ENCODE results near the gene EVA1C. TPM values are rescaled to one million over a fixed set of nuclear protein-coding genes. Genes with fewer than 3 reads are reported as not detected.

Gene EVA1C
- total RNA-seq, 1 experiment from 2014 or later: 0.98 TPM

GRCh38 chr21:32377991-32378390 is 34.5 kb upstream of the EVA1C start:
- no peak overlapping the region for H3K18ac ChIP-seq (ENCODE audit: insufficient read length, low read depth, low read length)
- no peaks in the 10 kb centered on the region for H3K4me1 ChIP-seq (ENCODE audit: insufficient read depth, low read length)
- no peak overlapping the region for H3K9ac ChIP-seq (ENCODE audit: extremely low read depth, insufficient read length, low read length)
- H3K4ac ChIP-seq (ENCODE audit: low read depth, low read length): no peak overlapping the region
- Mint-ChIP-seq H3K27me3 (ENCODE audit: low read depth) (no peaks in the 10 kb centered on the region), H3K27ac (no peak overlapping the region; a peak in 1 of 7 replicates), H3K9me3 (no peaks in the 10 kb centered on the region), H3K4me1 (no peaks in the 10 kb centered on the region), H3K4me3 (no peak overlapping the region), H3K36me3 (ENCODE audit: insufficient read depth in 1 of 3, low read depth in 3 of 3) (peaks cover 32 to 83% (median 64%) of the 10 kb centered on the region in 3 experiments; a peak in 6 of 7 replicates)
- no peak overlapping the region for H2AFZ ChIP-seq (ENCODE audit: low read length)
- H3K23me2 ChIP-seq (ENCODE audit: insufficient read length, low read depth, low read length, poor library complexity, severe bottlenecking): no peaks in the 10 kb centered on the region
- H3K56ac ChIP-seq (ENCODE audit: insufficient read length, low read depth, low read length): no peak overlapping the region
- H4K91ac ChIP-seq (ENCODE audit: insufficient read length, low read depth, low read length): no peak overlapping the region
- no peak overlapping the region for H2BK5ac ChIP-seq (ENCODE audit: insufficient read length, low read length)
- H3K27ac ChIP-seq (ENCODE audit: insufficient read length, low read depth, low read length): no peak overlapping the region
- no peaks in the 10 kb centered on the region for H3K79me1 ChIP-seq (ENCODE audit: insufficient read depth, low read depth, low read length, poor library complexity, severe bottlenecking)
- no peaks in the 10 kb centered on the region for H3K9me3 ChIP-seq (ENCODE audit: control insufficient read depth, low read depth, low read length)
- no peak overlapping the region for H2BK15ac ChIP-seq (ENCODE audit: low read depth, low read length)
- no peaks in the 10 kb centered on the region for H3K27me3 ChIP-seq (ENCODE audit: insufficient read depth, low read length)
- no peak overlapping the region for H3K4me2 ChIP-seq (ENCODE audit: insufficient read depth, insufficient read length, low read length)
- no peak overlapping the region for H3T11ph ChIP-seq (ENCODE audit: low read length)
- no peaks in the 10 kb centered on the region; the same call in 1 of the 2 replicates for H3K79me2 ChIP-seq (ENCODE audit: insufficient read depth, low read length)
- H4K20me1 ChIP-seq (ENCODE audit: control insufficient read depth, insufficient read depth, insufficient read length): no peaks in the 10 kb centered on the region
- no peak overlapping the region for H3K14ac ChIP-seq (ENCODE audit: insufficient read depth, low read length)
- no CpG with 5 or more reads among the region's 7 CpGs for WGBS (ENCODE audit: extremely low coverage, insufficient read length, low lambda C conversion rate)
- no peak overlapping the region for H2BK20ac ChIP-seq (ENCODE audit: low read depth, low read length, poor library complexity, severe bottlenecking)
- no peak for DNase-seq
- H3K23ac ChIP-seq (ENCODE audit: insufficient read length, low read depth, low read length): no peak overlapping the region
- H2AK5ac ChIP-seq (ENCODE audit: insufficient read length, low read length): no peak overlapping the region
- no peak overlapping the region for H2BK120ac ChIP-seq (ENCODE audit: low read depth, low read length, poor library complexity, severe bottlenecking)
- H4K5ac ChIP-seq (ENCODE audit: insufficient read length, low read depth, low read length): no peak overlapping the region
- no peak overlapping the region for H2BK12ac ChIP-seq (ENCODE audit: insufficient read length, low read depth, low read length)
- no peak for TF ChIP-seq CTCF (conservative IDR thresholded peaks at IDR 0.05)
- no peak overlapping the region for H4K8ac ChIP-seq (replicated peaks; ENCODE audit: insufficient read length, low read depth, low read length)
